Measurements from ENCODE around the gene MEX3A.
"Not testable (repeated sequence)": the region's sequence is repeated elsewhere in the genome, so short reads cannot be mapped to it uniquely, and the experiment has no call there.

MEX3A gene

GRCh38 chr1:156118177-156118868 lies 36.1 kb upstream of the MEX3A start:
- DNase-seq (ENCODE audit: low read depth) = no peak

- DNase-seq (ENCODE audit: low read depth) = no peak
Observed at GRCh38 chr1:156117414-156118176, 35.3 kb upstream of the MEX3A start.

DNA sequence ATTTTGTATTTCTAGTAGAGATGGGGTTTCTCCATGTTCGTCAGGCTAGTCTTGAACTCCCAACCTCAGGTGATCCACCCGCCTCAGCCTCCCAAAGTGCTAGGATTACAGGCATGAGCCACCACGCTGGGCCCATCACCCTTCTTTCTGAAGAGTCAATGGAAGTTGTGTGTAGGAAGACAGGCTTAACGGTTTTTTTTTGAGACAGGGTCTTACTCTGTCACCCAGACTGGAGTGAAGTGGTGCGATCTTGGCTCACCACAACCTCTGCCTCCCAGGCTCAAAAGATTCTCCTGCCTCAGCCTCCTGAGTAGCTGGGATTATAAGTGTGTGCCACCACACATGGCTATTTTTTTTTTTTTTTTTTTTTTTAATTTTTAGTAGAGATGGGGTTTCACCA lies 34.5 kb upstream of the MEX3A start:
- not testable (repeated sequence) for DNase-seq (ENCODE audit: low read depth)

DNA sequence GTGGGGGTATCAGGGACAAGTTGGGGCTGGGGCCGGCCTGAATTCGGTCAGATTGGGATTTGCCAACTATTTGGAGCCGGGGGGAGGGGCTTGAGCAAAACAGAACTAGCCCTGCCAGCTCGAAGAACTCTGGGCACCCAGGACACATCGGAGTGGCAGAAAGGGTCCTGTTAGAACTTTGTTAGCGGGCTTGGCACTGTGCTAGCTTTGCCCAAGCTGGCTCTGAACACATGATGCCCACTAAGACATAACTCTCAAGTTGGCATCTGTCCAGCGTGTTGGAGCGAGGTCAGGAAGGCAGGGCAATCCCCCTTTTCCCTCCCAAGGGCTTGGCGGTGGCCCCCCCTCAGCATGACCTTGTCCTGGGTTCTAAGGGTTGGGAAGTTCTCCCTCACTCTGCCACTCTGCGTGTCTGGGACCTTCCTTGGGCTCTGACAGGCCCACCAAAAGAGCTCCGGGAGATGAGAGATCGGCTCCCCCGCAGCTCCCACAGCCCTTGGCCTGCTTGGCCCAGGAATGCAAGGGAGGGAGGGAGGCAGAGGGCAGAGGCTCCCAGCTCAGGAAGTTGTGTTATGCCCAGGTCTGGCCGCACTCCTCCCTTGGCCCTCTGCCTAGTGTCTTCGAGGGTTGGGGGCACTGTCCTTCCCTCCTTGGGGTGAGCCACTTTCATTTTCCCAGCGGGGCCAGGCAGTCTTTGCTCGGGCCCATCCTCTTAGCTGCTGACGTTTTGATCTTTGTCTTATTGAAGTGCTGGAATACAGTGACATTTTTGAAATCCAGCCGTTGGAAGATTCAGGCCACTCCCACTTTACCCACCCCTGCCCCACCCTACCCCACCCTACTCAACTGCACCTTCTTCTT lies 33.5 kb upstream of the MEX3A start:
- no peak for DNase-seq (ENCODE audit: low read depth)

DNA sequence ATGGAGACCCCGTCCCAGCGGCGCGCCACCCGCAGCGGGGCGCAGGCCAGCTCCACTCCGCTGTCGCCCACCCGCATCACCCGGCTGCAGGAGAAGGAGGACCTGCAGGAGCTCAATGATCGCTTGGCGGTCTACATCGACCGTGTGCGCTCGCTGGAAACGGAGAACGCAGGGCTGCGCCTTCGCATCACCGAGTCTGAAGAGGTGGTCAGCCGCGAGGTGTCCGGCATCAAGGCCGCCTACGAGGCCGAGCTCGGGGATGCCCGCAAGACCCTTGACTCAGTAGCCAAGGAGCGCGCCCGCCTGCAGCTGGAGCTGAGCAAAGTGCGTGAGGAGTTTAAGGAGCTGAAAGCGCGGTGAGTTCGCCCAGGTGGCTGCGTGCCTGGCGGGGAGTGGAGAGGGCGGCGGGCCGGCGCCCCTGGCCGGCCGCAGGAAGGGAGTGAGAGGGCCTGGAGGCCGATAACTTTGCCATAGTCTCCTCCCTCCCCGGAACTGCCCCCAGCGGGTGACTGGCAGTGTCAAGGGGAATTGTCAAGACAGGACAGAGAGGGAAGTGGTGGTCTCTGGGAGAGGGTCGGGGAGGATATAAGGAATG lies 32.8 kb upstream of the MEX3A start:
- no peak for DNase-seq (ENCODE audit: low read depth)

DNA sequence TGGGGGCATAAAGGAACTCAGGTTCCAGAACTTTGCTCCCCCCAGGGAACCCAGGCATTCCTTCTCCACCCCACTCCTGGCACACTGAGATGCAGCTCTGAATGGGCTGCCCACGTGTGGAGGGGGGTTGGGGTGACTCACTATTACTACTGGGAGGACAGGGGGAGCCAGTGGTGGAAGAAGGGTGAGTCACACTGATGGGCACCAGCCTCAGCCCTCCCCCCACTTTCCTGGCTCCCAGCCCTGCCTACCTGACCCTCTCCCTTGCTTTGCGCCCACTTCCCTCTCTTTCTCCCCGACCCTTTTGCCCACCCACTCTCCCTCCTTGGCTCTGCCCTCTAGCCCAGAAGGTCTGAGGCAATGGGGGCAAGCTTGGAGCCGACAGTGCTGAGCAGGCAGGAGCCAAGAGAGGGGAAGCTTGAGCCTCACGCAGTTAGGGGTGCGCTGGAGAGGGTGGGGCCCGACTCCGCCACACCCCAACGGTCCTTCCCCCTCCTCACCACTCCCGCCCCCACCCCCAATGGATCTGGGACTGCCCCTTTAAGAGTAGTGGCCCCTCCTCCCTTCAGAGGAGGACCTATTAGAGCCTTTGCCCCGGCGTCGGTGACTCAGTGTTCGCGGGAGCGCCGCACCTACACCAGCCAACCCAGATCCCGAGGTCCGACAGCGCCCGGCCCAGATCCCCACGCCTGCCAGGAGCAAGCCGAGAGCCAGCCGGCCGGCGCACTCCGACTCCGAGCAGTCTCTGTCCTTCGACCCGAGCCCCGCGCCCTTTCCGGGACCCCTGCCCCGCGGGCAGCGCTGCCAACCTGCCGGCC lies 32.0 kb upstream of the MEX3A start, which contains the start of gene LMNA:
LMNA (plus strand) TSS at position 611 of the 818 bp plus-strand sequence. CDS start 208 bp downstream, outside the sequence.
- DNase-seq (ENCODE audit: low read depth) = peak; percentile 63

DNA sequence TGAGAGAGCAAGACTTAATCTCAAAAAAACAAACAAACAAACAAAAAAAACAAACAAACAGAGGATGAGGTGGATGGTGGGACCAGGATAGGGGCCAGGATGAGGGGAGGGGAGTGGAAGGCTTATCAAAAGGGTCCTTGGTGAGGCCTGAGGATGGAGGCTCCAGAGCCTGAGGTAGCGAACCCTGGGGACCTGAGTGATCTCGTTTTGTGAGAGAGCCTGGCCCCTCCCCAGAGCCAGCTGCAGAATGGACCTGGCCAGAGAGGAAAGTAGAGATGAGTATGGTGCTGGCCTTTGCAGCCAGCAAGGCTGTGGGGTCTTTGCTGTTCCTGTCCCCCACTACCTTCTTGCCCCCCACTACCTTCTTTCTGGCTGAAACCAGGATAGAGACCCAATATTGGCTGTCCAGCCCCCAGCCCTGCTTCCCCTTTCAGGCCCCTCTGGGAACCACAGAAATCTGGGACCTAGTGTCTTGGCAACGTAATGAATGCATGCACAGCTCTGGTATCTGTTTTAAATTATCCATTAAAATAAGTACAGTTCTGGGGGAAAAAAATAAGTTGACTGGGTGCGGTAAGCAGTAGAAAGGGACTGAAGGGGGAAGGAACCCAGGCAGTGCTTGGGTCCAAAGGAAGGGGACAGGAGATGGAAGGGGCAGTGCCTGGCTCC lies 31.2 kb upstream of the MEX3A start:
- DNase-seq (ENCODE audit: low read depth) = no peak

DNA sequence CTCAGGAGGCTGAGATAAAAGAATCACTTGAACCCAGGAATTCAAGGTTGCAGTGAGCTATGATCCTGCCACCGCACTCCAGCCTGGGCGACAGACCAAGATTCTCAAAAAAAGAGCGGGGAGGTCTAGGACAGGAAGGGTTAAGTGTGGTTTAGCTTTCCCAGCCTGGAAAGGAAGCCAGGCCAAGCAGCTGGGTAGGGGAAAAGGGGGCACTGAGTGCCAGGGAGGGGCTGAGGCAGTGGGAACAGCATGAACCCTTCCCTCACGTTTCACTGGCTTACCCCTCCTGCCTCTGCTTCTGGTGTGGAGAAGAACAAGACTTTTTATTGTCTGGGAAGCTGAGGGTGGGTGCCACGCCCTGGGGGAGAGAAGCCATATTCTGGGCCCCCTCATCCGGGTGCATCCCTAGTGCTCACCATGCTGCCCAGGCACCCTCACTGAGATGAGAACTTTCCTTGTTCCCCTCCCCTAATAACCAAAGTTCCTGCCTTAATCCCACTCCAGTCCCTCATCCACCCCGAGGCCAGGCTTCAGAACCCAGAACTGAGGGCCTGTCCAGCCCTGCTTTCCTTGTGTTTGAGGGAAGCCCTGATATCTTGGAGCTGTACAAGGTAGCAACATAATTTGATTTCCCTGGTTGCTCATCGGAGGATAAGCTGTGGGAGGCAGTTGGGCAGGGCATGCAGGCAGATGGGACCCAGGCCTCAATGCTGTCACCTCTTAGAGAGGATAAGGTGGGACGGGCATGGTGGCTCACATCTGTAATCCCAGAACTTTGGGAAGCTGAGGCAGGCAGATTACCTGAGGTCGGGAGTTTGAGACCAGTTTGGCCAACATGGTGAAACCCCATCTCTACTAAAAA lies 30.2 kb upstream of the MEX3A start:
- no peak for DNase-seq (ENCODE audit: low read depth)

DNA sequence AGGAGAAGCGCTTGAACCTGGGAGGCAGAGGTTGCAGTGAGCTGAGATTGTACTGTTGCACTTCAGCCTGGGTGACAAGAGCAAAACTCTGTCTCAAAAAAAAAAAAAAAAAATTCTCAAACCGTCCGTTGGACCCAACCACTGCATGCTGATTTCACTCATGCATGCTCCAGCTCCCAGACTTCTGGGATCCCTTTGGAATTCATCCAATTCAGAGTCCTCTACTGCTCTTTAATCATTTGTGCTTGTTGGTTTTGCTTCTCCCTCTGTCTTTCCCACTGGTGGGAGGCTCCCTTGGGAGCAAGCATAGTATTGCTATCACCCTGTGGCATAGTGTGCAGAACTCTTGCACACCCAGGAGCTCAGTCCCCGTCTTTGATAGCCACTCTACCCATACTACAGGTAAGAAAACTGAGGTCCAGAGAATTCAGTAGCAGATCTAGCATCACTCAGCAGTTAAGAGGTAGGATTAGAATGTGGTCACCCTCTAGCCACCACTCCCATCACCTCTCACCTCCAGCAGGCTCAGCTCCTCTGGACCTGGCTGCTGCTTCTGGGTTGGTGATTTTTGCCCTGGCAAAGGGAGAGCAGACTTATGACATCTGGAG lies 29.2 kb upstream of the MEX3A start:
- no peak for DNase-seq (ENCODE audit: low read depth)

- no peak for DNase-seq (ENCODE audit: low read depth)
Observed at GRCh38 chr1:156110252-156110651, 28.0 kb upstream of the MEX3A start.

DNA sequence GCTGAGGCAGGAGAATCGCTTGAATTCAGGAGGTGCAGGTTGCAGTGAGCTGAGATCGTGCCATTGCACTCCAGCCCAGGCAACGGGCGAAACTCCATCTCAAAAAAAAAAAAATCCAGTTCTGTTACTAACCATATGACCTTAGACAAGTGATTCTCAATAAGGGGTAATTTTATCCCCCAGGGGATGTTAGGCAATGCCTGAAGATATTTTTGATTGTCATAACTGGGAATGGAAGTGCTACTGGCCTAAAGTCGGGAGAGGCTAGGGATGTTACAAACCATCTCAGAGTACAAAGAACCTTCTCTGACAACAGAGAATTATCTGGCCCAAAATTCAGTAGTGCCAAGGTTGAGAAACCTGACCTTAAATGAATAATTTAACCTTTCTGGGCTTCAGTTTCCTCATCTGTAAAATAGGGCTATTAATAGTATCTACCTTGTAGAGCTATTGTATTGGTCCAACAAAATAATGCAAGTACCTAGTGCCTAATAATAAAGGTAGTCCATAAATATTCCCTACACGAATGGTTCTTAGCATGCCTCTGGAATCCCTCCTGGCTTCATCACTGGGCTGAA lies 26.5 kb upstream of the MEX3A start:
- no peak for DNase-seq (ENCODE audit: low read depth)

DNA sequence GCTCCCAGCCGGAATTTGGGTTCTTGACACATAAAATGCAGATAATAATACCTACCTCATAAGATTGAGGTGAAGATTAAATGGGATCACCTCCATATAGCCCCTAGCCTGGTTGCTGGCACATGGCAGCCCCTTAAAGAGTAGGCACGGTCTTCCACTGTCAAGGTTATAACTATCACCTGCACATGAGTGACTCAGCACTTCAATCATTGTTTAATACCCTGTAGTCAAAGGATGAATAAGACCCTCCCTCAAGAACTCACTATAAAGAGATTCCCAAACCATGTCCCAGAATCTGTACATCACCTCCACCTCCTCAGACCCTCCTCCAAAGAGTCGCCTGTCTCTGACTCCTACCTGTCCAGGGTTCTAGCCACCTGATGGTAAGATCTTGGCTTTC lies 25.8 kb upstream of the MEX3A start:
- DNase-seq (ENCODE audit: low read depth) = no peak

DNA sequence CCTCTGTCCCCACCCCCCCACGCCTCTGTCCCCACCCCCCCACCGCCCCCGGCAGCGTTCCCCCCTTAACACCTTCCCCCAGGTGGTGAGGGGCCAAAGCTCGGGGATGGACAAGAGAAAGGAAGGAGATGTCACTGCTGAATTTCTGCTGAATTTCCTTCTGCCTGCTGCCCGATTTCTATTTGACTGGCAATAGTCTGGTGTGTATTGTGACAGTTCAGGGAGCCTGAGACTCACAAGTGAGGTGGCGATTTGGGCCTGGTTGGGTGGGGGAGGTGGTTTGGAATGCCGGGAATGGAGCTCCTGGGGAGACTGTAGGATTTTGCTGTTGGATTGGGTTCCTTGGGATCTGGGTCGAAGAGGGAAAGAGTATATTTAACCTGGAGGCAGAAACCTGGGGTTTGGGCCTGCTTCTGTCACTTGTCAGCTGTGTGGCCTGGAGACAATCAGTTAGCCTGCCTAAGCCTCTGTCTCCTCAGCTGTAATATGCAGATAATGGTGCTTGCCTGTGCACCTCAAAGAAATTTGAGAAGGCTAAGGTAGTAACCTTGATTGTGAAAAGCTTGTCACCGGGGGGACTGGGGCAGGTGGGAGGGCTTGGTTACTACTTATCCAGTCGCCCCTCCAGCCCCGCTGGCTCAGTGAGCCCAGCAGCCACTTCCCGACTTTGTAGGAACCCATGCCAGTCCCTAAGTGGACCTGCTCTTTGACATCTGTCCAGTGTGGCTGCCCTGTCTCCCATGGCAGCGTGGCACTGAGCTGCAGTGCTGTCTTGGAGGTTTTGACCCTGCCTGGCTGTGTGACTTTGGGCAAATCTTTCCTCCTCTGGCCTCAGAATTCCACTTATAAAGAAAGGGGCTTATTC lies 24.6 kb upstream of the MEX3A start:
- no peak for DNase-seq (ENCODE audit: low read depth)

GRCh38 chr1:156104861-156105832 lies 22.9 kb upstream of the MEX3A start:
- DNase-seq (ENCODE audit: low read depth) = no peak

DNA sequence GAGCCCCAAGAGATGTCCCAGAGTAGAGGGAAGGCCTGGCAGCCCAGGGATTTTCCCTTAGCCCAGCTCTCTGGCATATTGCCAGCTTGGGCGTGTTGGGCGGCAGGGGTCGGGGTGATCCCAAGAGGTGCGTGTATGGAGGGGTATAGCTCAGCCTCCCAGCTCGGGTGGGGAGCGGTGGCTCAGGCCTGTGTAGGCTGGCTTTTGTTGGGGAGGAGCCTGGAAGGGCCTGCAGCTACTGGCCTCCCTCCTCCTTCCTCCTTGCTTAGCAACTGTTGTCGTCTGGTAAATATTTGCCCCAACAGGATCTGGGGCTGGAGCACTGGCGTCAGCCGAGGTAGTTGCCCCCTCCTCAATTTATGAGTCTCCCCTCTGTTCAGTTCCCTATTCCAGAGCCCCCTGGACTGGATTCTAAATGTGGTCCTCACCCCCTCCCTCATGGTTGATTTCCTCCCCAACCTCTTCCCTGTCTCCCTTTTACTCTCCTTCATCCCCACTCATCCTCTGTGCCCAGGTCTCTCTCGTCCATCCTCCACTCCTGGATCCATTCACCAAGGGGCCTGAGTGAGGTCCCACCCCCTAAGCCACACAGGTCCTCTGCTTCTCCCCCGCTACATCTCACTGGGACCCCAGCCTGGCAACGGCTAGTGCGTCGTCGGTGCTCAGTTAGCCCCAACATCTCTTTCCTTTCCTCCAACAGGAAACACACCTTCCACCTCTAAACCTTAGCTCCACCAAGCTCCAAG lies 22.0 kb upstream of the MEX3A start:
- no peak for DNase-seq (ENCODE audit: low read depth)

- DNase-seq (ENCODE audit: low read depth) = no peak
Observed at GRCh38 chr1:156103521-156103947, 21.3 kb upstream of the MEX3A start.
